ENCODE results near the gene TAF1B.
A peak's percentile ranks its signal among the peaks of the same experiment; 100 is the strongest.

TAF1B gene

DNA sequence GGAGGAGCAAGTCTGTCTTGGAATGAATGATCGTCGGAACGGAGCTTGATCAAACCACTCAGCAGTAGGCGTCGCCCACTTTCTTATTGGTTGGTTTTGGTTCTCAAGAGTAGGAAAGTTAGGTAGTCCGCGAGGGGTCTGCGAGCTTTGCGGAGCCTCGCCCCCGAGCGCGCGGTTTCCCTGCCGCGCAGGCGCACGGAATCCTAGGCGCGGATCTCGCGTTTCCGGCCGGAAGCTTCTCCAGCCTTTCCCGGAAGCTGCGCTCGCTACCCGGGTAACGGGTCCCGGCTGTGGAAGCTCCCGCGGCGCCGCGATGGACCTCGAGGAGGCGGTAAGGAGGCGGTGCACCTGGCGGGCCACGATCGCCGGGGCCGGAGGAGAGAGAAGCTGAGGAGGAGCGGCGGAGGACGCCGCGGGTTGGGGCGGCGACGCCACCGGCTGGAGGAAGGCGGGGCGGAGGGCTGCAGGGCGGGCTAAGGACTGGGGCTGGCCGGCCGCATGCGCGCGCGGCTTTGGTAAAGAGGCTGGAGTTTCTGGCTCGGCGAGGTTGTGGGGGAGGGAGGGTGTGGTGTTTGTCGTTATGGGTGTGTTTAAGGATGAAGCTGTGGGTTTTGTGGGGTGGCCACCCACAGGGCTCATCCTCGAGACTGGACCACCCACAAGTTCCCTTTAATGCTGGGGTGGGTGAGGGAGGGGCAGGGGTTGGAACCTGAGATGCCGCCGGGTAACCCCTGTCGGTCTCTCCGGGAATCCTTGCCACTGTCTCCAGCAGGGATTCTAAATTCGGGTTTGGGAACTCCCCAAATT is at the start of gene TAF1B:
Gene TAF1B (plus strand): TSS at position 246 of the 807 bp plus-strand sequence. CDS start 68 bp downstream, at position 314.
- peaks cover 0 to 6% of the 10 kb centered on the region in 2 donors for H3K36me3 ChIP-seq (ENCODE audit: control insufficient read depth in 1 of 2, insufficient read depth in 2 of 2, low read length in 2 of 2)
- peak within 1 kb of the TSS; percentile 79 to 88 for H3K4me3 ChIP-seq (ENCODE audit: low read depth in 1 of 2, low read length in 2 of 2)
- H3K9ac ChIP-seq (ENCODE audit: low read depth in 1 of 2, low read length in 2 of 2): peak within 1 kb of the TSS; percentile 66 to 71
- H3K4me1 ChIP-seq (ENCODE audit: control insufficient read depth in 1 of 2, insufficient read depth in 2 of 2, low read length in 2 of 2): peaks cover 9 to 20% of the 10 kb centered on the region in 2 donors
- no peaks in the 10 kb centered on the region for H3K27me3 ChIP-seq (ENCODE audit: control insufficient read depth in 1 of 2, insufficient read depth in 2 of 2, low read length in 2 of 2)
- no peaks in the 10 kb centered on the region for H3K9me3 ChIP-seq (ENCODE audit: control insufficient read depth in 1 of 2, low read length in 2 of 2)
- peak within 1 kb of the TSS; percentile 86 for H3K27ac ChIP-seq (ENCODE audit: low read depth, low read length)

DNA sequence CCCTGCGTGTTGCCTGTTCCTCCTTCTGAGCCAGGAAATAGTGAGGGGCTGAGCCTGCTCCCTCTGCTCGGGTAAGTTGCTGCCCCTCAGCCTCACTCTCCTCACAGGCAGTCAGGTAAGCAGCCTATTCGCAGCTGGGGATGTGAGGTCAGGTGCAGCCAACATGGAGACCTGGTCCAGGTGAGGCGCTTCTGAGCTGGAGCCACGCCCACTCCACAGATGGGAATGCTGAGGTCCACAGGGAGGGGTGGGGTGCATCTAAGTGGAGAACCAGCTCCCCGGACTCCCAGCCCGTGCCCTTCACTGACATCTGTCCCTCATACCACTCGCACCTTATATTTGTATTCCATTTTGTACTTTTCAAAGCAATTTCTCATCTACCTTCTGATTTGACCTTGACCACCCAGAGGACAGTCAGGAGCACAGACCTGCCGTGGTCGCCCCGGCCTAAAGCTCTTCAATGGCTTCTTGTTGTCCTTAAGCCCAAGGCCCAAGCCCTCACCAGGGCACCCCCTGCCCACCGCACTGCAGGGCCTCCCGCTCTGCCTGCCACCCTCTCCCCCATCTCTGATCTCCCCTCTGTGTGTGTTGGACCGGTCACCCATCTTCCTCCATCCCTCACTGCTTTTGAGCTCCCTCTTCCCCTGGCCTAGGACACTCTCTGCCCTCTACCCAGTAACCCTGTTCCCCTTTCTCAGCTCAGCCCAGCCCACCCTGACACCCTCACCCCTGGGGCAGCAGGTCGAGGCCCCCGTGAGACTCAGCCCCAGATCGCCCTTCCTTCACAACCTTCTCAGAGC is 49.2 kb upstream of the TAF1B start:
- Histone ChIP-seq H3K36me3 (ENCODE audit: control insufficient read depth in 1 of 2, insufficient read depth in 2 of 2, low read length in 2 of 2) (no peaks in the 10 kb centered on the region), H3K4me3 (ENCODE audit: low read depth in 1 of 2, low read length in 2 of 2) (no peak overlapping the region), H3K27ac (ENCODE audit: low read depth, low read length) (no peak overlapping the region), H3K9me3 (ENCODE audit: control insufficient read depth in 1 of 2, low read length in 2 of 2) (no peaks in the 10 kb centered on the region), H3K9ac (ENCODE audit: low read depth in 1 of 2, low read length in 2 of 2) (no peak overlapping the region), H3K27me3 (ENCODE audit: control insufficient read depth in 1 of 2, insufficient read depth in 2 of 2, low read length in 2 of 2) (no peaks in the 10 kb centered on the region), H3K4me1 (ENCODE audit: control insufficient read depth in 1 of 2, insufficient read depth in 2 of 2, low read length in 2 of 2) (peaks cover 15 to 18% of the 10 kb centered on the region in 2 donors)

DNA sequence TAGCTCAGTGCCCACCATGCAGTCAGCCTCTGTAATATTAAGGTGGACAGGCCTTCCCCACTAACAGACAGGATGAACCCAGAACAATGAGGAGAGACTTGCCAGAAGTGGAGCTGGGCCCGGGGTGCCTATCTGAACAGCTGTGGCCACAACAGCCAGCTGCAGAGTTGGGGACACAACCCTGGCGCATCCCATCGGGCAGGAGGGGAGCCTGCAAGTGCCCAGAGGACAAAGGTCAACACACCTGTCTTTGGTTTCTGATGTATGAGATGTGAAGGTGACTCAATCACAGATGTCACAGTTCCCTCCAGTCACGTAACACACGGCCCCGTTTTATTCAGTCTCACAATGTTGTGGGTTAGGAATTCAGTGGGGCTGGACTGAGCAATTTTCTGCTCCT is 48.2 kb upstream of the TAF1B start:
- Histone ChIP-seq H3K4me1 (ENCODE audit: control insufficient read depth in 1 of 2, insufficient read depth in 2 of 2, low read length in 2 of 2) (peaks cover 25 to 27% of the 10 kb centered on the region in 2 donors), H3K27me3 (ENCODE audit: control insufficient read depth in 1 of 2, insufficient read depth in 2 of 2, low read length in 2 of 2) (no peaks in the 10 kb centered on the region), H3K27ac (ENCODE audit: low read depth, low read length) (no peak overlapping the region), H3K9me3 (ENCODE audit: control insufficient read depth in 1 of 2, low read length in 2 of 2) (no peaks in the 10 kb centered on the region), H3K9ac (ENCODE audit: low read depth in 1 of 2, low read length in 2 of 2) (no peak overlapping the region), H3K4me3 (ENCODE audit: low read depth in 1 of 2, low read length in 2 of 2) (no peak overlapping the region), H3K36me3 (ENCODE audit: control insufficient read depth in 1 of 2, insufficient read depth in 2 of 2, low read length in 2 of 2) (no peaks in the 10 kb centered on the region)

DNA sequence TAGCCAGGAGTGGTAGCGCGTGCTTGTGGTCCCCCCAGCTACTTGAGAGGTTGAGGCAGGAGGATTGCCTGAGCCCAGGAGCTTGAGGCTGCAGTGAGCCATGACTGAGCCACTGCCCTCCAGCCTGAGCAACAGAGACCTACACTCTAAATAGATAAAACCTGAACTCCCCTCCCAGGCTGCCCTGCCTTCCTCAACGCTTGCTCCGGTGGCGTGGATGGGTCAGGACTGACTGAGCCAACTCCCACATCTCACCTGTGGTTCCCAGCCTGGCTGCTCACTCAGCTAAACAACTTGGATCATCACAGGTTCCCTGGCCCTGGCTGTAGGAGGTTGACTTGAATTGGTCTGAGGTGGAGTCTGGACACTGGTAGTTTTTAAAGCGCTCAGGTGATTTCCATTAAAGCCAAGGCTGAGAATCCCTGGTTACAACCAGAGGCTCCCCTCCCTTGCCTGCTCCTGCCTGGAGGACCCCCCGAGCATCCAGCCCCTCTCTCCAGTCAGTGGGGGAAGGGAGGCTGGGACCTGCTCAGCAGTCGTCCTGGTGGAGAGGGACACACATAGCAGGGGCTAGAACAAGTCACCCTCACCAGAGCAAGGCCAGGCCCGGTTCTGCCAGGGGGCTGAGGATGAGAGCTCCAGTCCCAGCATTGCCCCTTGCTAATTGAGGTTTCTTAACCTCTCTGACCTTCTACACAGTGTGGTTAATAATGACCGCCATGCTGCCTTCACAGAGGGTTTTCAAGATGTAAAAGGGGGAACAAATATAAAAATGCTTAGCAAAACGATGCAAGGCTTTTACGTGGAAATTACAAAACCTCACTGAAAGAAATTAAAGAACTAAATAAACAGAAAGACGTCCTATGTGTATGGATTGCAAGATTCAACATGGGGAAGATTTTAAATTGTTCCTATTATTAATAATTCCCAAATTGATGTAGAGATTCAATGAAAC is 46.9 kb upstream of the TAF1B start:
- Histone ChIP-seq H3K27ac (ENCODE audit: low read depth, low read length) (no peak overlapping the region), H3K4me3 (ENCODE audit: low read depth in 1 of 2, low read length in 2 of 2) (no peak overlapping the region), H3K27me3 (ENCODE audit: control insufficient read depth in 1 of 2, insufficient read depth in 2 of 2, low read length in 2 of 2) (no peaks in the 10 kb centered on the region), H3K4me1 (ENCODE audit: control insufficient read depth in 1 of 2, insufficient read depth in 2 of 2, low read length in 2 of 2) (peaks cover 33 to 40% of the 10 kb centered on the region in 2 donors), H3K36me3 (ENCODE audit: control insufficient read depth in 1 of 2, insufficient read depth in 2 of 2, low read length in 2 of 2) (no peaks in the 10 kb centered on the region), H3K9me3 (ENCODE audit: control insufficient read depth in 1 of 2, low read length in 2 of 2) (no peaks in the 10 kb centered on the region), H3K9ac (ENCODE audit: low read depth in 1 of 2, low read length in 2 of 2) (no peak overlapping the region)

DNA sequence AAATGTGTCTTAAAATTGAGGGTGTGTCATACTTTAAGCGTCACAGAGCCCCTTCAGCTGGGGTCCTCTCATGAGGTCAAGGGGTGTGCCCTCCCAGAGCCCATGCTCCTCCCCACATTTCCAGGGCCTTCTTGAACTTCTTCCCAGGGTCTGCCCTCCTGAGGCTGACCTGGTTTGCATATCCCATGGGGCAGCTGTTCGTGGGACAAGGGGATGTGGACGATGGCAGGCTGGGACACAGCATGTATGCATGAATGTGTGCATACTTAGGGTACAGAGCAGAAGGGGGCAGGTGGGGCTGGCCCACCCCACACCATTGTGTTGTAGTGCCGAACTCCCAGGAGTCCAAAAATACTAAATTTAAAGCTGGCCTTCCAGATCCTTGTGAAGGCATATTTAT is 46.2 kb upstream of the TAF1B start:
- H3K4me3 ChIP-seq (ENCODE audit: low read depth in 1 of 2, low read length in 2 of 2): no peak overlapping the region
- H3K9me3 ChIP-seq (ENCODE audit: control insufficient read depth in 1 of 2, low read length in 2 of 2): no peaks in the 10 kb centered on the region
- no peak overlapping the region for H3K27ac ChIP-seq (ENCODE audit: low read depth, low read length)
- H3K27me3 ChIP-seq (ENCODE audit: control insufficient read depth in 1 of 2, insufficient read depth in 2 of 2, low read length in 2 of 2): no peaks in the 10 kb centered on the region
- no peak overlapping the region for H3K9ac ChIP-seq (ENCODE audit: low read depth in 1 of 2, low read length in 2 of 2)
- no peaks in the 10 kb centered on the region for H3K36me3 ChIP-seq (ENCODE audit: control insufficient read depth in 1 of 2, insufficient read depth in 2 of 2, low read length in 2 of 2)
- H3K4me1 ChIP-seq (ENCODE audit: control insufficient read depth in 1 of 2, insufficient read depth in 2 of 2, low read length in 2 of 2): peaks cover 34 to 44% of the 10 kb centered on the region in 2 donors

DNA sequence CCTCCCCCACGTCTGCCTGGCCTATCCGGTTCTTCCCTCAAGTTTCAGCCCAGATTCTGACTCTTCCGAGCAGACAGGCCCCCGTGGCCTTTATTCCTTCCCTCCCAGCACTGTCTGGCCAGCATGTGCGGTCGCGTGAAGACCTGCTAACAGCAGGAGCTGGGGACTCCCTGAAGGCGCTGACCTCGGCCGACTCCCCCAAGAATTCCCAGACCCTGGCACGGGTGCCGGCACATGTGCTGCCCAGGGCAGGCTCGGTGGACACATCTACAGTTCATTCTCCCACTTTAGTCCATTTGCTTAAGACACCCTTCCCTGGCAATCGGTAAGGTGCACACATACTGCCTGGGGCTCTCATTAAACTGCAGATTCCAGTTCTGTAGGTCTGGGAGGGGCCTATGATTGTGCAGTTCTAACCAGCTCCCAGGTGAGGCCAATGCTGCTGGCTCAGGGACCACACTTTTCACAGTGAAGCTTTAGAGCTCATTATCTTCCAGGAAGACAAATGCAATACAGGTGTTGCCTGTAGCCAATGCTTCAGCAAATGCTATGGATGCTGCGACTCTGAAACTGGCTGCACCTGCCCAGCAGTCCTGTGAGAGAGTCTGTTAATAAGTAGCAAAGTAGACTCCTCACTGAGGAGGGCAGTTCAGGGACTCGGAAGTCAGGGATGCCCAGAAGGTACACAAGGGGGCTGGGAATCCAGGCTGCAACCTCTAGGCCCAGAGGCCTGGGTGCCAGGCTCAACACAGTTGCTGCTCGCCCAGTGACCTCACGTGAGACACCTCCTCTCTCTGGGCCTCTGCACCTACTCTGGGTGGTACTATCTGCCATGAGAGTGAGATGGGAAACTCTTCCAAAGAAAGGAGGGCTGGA is 45.4 kb upstream of the TAF1B start:
- no peak overlapping the region for H3K4me3 ChIP-seq (ENCODE audit: low read depth in 1 of 2, low read length in 2 of 2)
- H3K27me3 ChIP-seq (ENCODE audit: control insufficient read depth in 1 of 2, insufficient read depth in 2 of 2, low read length in 2 of 2): no peaks in the 10 kb centered on the region
- H3K9me3 ChIP-seq (ENCODE audit: control insufficient read depth in 1 of 2, low read length in 2 of 2): no peaks in the 10 kb centered on the region
- H3K9ac ChIP-seq (ENCODE audit: low read depth in 1 of 2, low read length in 2 of 2): peak overlapping the region in 1 of 2 donors; percentile 13
- no peaks in the 10 kb centered on the region for H3K36me3 ChIP-seq (ENCODE audit: control insufficient read depth in 1 of 2, insufficient read depth in 2 of 2, low read length in 2 of 2)
- H3K4me1 ChIP-seq (ENCODE audit: control insufficient read depth in 1 of 2, insufficient read depth in 2 of 2, low read length in 2 of 2): peaks cover 41 to 49% of the 10 kb centered on the region in 2 donors
- no peak overlapping the region for H3K27ac ChIP-seq (ENCODE audit: low read depth, low read length)

DNA sequence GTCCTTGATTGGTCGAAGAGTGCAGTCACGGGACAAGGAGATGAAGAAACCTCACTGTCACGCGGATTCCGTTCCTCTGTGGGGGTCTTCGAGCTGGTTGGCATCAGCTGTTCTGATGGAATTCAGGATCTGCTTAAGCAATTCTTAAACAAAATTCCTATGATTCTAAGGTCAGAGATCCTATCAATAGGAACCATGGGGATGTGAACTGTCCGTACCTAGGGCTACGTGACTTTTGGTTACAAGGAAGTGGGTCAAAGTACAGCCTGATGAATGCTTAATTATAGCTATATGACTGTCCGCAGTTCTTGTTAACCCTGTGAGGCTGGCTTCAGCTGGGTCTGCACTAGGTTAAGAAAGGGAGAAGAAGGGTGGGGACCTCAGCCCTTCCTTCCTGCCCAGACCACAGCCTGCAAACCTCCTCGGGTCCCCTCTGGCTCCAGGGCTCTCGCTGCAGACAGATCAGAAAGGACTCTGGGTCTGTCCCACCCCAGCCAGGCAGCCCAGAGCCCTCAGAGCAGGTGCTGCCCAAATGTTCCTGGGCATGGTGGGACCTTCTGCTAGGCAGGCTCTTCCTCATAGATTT is 44.2 kb upstream of the TAF1B start:
- Histone ChIP-seq H3K9ac (ENCODE audit: low read depth in 1 of 2, low read length in 2 of 2) (peak overlapping the region; percentile 4 to 62), H3K36me3 (ENCODE audit: control insufficient read depth in 1 of 2, insufficient read depth in 2 of 2, low read length in 2 of 2) (no peaks in the 10 kb centered on the region), H3K4me3 (ENCODE audit: low read depth in 1 of 2, low read length in 2 of 2) (peak overlapping the region; percentile 1 to 55), H3K27me3 (ENCODE audit: control insufficient read depth in 1 of 2, insufficient read depth in 2 of 2, low read length in 2 of 2) (no peaks in the 10 kb centered on the region), H3K27ac (ENCODE audit: low read depth, low read length) (peak overlapping the region; percentile 48), H3K4me1 (ENCODE audit: control insufficient read depth in 1 of 2, insufficient read depth in 2 of 2, low read length in 2 of 2) (peaks cover 49 to 56% of the 10 kb centered on the region in 2 donors), H3K9me3 (ENCODE audit: control insufficient read depth in 1 of 2, low read length in 2 of 2) (no peaks in the 10 kb centered on the region)

DNA sequence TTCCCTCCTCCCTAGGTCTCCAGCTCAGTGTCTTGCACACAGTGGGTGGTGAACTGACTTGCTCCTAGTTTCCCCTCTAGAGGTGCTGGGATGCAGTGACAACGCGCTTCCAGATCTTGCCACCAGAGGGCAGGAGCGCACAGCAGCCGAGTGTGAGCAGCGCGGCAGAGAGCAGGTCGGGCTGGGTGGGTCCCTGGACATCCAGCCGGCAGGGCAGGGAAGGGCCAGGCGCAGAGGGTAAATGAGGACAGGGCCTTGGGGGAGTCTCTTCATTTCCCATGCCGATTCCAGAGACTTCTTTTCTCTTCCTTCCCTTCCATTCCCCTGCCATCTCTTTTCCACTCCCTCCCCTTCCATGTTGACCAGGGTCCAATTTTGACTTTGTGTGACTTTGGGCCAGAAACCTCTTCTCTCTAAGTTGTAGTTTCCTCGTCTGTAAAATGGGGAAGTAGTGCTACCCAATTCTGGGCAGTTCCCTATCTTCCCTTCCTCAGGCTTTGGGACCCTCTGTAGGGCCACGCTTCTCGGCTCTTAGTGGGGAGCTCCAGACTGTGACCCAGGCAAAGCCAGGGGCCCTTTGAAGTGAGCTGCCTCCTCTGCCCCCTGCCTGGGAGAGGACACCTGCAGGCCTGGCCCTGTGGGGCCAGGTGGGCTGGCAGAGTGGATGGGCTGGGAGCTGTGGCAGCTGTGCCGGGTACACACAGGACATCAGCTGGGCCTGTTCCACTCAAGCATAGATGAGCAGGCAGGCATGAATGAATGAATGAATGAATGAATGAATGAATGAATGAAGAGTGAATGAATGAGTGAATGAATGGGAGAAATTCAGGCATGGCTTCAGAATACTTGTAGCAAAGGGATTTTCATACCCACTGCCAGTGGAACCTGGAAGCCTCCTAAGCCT is 43.3 kb upstream of the TAF1B start:
- Histone ChIP-seq H3K9me3 (ENCODE audit: control insufficient read depth in 1 of 2, low read length in 2 of 2) (no peaks in the 10 kb centered on the region), H3K36me3 (ENCODE audit: control insufficient read depth in 1 of 2, insufficient read depth in 2 of 2, low read length in 2 of 2) (no peaks in the 10 kb centered on the region), H3K9ac (ENCODE audit: low read depth in 1 of 2, low read length in 2 of 2) (peak overlapping the region; percentile 4 to 62), H3K4me1 (ENCODE audit: control insufficient read depth in 1 of 2, insufficient read depth in 2 of 2, low read length in 2 of 2) (peaks cover 49 to 56% of the 10 kb centered on the region in 2 donors), H3K27ac (ENCODE audit: low read depth, low read length) (peak overlapping the region; percentile 48), H3K4me3 (ENCODE audit: low read depth in 1 of 2, low read length in 2 of 2) (peak overlapping the region; percentile 1 to 55), H3K27me3 (ENCODE audit: control insufficient read depth in 1 of 2, insufficient read depth in 2 of 2, low read length in 2 of 2) (no peaks in the 10 kb centered on the region)

Data from duodenal mucosa (tissue), 2 donors.